T follicular helper cell (primary cell): ENCODE results near the gene SFPQ.
"Not testable (repeated sequence)": the region's sequence is repeated elsewhere in the genome, so short reads cannot be mapped to it uniquely, and the experiment has no call there.

Source experiments
- DNase-seq: peaks from one replicate; pipeline ENCODE4 v3.0.0-alpha.2; 2020; ENCODE audit warnings: low read depth
- total RNA-seq, 2 experiments: gene quantifications; one replicate each; lab custom pipeline; 2026; lab: John Stamatoyannopoulos, UW

Gene SFPQ
- 511 to 953 reads per million in 2 experiments for total RNA-seq

DNA sequence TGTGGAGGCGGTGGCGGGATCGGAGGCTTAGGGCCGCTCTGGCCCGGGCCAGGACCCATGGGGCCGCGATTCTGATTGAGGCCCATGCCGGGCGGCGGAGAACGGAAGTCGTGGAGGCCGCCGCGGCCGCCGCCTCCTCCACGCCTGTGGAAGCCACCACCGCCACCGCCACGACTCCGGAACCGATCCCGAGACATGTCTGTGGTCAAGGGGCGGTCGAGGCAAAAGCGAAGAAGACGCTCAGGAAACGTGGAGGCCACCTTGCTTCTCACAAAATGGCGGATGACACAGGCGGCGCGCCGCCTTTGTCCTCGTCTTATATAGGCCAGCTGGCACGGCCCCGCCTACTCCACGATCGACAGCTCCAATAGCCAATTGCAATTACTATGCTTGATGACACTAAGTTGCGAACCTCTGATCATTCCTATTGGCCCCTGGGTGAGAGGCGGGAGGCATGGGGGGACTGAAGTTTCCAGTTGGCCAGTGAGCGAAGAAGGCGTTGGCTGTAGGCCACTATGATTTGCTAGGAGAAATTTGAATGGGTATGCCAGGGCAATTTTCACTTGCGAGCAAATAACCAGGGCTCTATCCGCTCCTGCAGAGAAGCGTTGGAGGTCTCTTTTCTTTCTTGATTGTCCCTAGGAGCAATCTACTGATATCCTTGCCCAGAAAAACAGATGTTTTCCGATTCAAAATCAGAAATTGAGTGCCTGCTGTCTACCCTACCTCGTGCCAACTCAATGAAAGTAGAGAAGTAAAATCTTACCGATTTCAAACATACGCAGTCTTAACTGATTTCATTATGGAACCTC lies at the start of gene SFPQ:
Gene SFPQ (minus strand): TSS at position 293 of the 812 bp plus-strand sequence. CDS start 96 bp downstream, at position 197.
- DNase-seq, result peak; percentile 95

GRCh38 chr1:35236772-35237171 lies 43.8 kb upstream of the SFPQ start:
- not testable (repeated sequence) for DNase-seq

DNA sequence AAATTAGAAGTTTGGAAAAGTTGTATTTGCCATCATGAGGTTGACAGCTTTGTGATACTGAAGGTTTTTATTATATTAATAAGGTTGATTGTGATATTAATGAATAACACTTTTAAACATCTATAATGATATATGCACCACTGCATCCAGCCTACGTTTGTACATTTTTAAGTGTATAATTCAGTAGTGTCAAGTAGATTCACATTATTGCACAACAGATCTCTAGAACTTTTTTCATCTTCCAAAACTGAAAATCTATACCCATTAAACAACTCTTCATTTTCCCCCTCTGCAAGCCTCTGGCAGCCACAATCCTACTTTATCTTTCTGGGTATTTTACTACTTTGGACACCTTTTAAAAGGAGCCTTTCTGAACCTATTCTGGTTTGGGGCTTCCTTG lies 38.3 kb upstream of the SFPQ start:
- no peak for DNase-seq

- no peak for DNase-seq
Measured at GRCh38 chr1:35229587-35230360, 36.8 kb upstream of the SFPQ start.

- no peak for DNase-seq
Measured at GRCh38 chr1:35226546-35226945, 33.6 kb upstream of the SFPQ start.

- no peak for DNase-seq
Measured at GRCh38 chr1:35223084-35223630, 30.2 kb upstream of the SFPQ start.

DNA sequence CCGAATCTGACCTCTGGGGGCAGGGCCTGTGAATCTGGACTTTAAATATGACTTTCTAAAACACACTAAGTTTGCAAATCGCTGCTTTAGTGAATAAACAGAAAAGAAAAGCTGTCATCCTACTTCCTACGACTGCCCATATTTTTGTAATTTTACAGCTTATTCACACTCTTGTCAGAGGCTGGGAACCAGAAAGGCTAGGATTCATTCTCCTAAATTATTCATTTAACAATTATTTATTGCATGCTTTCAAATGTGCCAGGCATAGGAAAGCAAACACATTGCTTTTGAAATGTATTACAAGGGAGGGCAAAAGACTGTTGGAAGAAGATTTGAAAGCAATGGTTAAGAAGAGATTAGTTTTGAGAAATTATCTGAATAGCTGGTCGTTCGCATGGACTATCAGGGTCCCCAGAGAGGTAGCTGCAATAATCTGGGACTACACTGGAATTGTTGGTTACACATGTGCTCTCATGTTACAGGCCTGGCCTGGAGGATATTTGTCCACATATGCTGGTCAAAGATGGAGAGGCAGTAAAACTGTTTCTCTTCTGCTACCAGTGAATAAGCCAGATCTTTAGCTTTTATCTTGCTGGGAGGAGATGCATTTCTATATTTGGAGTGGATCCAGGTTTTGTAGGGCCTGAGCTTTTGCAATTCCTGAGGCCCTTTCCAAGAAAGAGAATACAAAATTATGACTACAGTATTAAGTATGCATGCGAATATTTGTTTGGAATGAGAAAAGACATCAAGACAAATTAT lies 29.6 kb upstream of the SFPQ start:
- DNase-seq, result no peak

- no peak for DNase-seq
Measured at GRCh38 chr1:35220976-35221375, 28.0 kb upstream of the SFPQ start.

GRCh38 chr1:35215346-35215745 lies 22.4 kb upstream of the SFPQ start:
- no peak for DNase-seq

DNA sequence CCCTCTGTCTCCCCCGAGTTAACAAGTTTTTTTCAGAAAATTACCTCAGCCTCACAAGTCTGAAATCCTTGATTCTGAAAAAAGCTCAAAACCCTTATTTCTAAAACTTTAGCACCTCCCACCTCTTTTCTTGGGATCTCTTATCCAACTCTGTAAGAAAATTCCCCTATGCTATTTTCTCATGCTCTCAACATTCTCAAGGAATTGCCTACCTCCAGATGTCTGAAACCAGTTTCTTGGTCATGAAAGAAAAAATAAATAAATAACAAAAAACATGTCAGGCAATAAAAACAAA lies 18.1 kb upstream of the SFPQ start:
- DNase-seq, result no peak

DNA sequence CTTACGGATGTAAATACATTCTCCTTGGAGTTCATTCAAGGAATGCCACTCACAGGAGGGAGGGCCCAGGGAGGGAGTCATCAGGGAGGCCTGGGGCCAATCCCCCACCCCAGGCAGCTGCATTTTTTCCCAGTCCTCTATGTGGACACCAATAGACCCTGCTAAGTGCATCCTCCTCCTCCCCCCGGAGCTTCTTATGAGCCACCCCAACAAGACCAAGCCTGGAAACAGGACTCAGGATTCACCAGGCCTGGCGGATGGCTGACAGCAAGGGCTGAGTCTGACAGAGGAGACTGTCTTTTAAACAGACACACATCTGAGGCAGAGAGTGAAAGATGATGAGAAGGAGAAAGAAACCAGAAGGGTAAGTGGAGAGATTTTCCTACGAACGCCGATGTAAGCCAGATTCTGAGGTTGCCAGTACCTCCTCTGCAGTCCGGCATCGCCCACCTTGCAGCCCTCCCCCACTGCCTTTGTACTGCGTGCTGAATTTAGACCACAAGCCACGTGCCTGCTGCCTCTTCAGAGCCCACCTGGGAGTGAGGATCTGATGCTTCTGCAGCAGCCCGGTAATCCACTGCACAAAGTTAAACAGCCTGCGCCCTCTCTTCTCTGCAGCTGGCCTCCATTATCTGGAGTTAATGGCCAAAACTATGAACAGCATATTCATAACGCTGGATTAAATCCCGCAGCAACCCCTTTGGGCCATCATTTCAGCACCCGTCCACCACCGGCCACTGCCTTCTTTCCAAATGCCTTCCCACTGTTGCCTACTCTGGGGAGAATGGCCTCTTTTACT lies 17.6 kb upstream of the SFPQ start:
- DNase-seq, result no peak

DNA sequence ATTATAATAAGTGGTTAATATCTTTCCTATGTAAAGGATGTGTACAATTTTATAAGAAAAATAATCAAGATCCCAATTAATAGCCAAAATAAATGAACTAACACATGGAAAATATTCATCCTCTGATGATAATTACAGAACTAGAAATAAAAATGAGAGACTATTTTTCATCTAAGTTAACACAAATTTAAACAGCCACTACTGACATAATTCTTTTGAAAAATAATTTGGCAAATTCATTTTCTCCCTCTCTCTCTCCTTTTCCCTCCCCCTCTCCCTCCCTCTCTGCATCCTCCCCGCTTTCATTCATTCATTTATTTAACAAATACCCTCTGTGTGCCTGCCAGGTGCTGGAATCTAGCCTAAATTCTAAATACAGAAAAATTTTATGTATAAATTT lies 10.3 kb upstream of the SFPQ start:
- no peak for DNase-seq

GRCh38 chr1:35202048-35202719 lies 9.2 kb upstream of the SFPQ start:
- peak; percentile 57 for DNase-seq

DNA sequence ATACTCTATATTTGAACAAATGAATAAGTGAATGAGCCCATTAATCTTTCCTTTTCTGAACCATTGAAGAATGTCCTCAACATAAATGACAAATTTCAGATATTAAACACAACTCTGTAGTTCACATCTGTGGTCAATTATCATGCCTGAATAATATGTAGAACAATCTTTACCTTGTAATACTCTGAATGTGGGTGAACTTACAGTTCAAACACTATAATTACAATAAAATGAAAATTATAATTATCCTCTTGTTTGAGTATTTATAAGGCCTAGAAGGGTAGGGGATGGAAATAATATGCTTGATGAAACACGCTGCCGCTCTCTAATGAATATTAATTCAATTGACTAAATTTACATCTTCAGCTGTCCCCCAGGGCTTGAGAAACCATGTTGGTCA lies 8.7 kb upstream of the SFPQ start:
- no peak for DNase-seq

DNA sequence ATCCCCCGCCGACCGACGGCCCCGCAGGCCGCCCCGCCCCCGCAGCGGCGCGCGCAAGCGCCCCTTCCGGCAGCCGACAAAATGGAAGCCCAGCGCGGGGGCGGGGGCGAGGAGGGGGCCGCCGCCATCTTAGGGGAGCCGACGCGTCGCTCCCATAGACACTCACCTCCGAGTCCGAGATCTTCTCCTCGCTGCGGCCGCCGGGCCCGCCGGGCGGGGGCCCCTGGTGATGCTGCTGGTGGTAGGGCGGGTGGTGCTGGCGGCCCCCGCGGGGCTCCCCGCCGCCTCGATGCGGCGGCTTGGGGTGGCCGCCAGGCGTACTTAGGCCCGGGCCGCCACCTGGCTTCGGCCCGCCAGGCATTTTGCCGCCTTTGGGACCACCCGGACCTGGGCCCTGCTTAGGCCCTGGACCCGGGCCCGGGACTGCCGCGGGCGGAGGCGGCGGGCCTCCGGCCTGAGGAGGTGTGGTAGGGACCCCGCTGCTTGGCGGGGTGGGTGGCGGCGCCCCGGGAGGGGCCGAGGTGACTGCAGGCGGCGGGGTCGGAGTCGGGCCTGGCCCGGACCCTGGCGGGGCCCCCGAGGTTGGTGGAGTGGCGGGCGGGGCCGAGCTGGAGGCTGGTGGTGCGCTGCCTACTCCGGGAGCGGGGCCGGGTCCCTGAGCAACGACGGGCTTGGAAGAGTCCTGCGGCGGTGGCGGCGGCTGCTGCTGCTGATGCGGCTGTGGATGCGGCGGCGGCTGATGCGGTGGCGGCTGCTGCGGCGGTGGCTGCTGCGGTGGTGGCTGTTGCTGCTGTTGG lies 691 bp downstream of the SFPQ start:
- DNase-seq, result peak; percentile 83

GRCh38 chr1:35191429-35192055 lies 1.4 kb downstream of the SFPQ start:
- no peak for DNase-seq

GRCh38 chr1:35190784-35191183 lies 2.2 kb downstream of the SFPQ start:
- no peak for DNase-seq

DNA sequence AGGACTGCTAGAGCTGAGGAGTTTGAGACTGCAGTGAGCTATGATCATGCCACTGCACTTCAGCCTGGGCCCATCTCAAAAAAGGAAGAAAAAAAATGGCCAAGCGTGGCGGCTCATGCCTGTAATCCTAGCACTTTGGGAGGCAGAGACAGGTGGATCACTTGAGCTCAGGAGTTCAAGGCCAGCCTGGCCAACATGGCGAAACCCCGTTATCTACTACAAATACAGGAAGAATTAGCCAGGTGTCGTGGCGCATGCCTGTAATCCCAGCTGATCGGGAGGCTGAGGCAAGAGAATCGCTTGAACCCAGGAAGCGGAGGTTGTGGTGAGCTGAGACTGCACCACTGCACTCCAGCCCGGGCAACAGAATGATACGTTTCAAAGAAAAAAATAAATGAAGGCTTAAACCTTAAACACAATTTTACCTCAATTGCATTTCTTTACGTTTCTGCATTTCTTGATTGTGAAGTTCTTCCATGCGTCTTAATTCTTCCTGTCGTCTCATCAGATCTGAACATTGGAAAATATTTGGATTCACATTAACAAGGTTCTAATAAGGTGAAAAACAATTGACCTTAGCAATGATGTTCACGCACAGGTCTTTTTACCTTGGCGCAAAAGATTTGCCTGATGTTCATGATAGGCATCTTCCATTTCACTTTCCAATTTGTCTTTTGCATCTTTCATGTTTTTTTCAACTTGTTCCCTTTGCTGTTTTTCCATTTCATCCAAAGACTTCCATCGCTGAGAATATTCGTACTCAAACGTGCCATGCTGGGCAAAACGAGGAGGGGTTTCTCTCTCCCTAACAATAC lies 4.2 kb downstream of the SFPQ start:
- no peak for DNase-seq
